GM12878 (cell line): ENCODE measurements around the gene ABCC3. TPM values are rescaled to one million over a fixed set of nuclear protein-coding genes. Genes with fewer than 3 reads are reported as not detected.

Source experiments
- ATF2 ChIP-seq: IDR thresholded peaks from 2 replicates; pipeline ENCODE4 v1.6.1; 2012; ENCODE audit warnings: low read length, inconsistent platforms
- CTCF ChIP-seq, 3 experiments: IDR thresholded peaks in 2 of 3; conservative IDR thresholded peaks in 1 of 3; 2 replicates each; pipeline ENCODE4 v1.5.1; 2011; ENCODE audit warnings: low read depth in 3 of 3, low read length in 3 of 3, mild to moderate bottlenecking in 3 of 3, control low read depth in 2 of 3, moderate library complexity in 2 of 3, inconsistent platforms in 1 of 3, mixed read lengths in 1 of 3; ENCODE audit not compliant: control insufficient read depth in 2 of 3, insufficient read depth in 1 of 3; ENCODE audit errors: extremely low read depth in 1 of 3
- FOXK2 ChIP-seq: fragments of 450-650 bp; IDR thresholded peaks from 2 replicates; pipeline ENCODE4 v1.6.1; 2017; ENCODE audit warnings: mild to moderate bottlenecking, moderate library complexity
- IKZF1 ChIP-seq: fragments of 450-650 bp; conservative IDR thresholded peaks from 2 replicates; pipeline ENCODE4 v1.6.1; 2017; ENCODE audit warnings: antibody characterized with exemption, mild to moderate bottlenecking
- IRF3 ChIP-seq: fragments of 450-650 bp; IDR thresholded peaks from 2 replicates; pipeline ENCODE4 v1.6.1; 2014; ENCODE audit warnings: mild to moderate bottlenecking
- MTA2 ChIP-seq: fragments of 450-650 bp; IDR thresholded peaks from 2 replicates; pipeline ENCODE4 v1.6.1; 2016; ENCODE audit warnings: low read depth, mild to moderate bottlenecking, moderate library complexity
- MYB ChIP-seq: fragments of 150-350 bp; IDR thresholded peaks from 2 replicates; pipeline ENCODE4 v1.6.1; 2014; ENCODE audit warnings: mild to moderate bottlenecking, low read depth, low read length, borderline replicate concordance
- NFYA ChIP-seq: IDR thresholded peaks from 2 replicates; pipeline ENCODE4 v1.6.1; 2011; ENCODE audit warnings: low read depth, mild to moderate bottlenecking, low read length, improper control_type of control experiment, borderline replicate concordance
- NRF1 ChIP-seq: conservative IDR thresholded peaks from 2 replicates; pipeline ENCODE4 v1.6.1; 2011; ENCODE audit warnings: mild to moderate bottlenecking, low read depth, low read length, improper control_type of control experiment
- PBX3 ChIP-seq: IDR thresholded peaks from 2 replicates; pipeline ENCODE4 v1.6.1; 2011; ENCODE audit warnings: mild to moderate bottlenecking, low read depth, low read length, moderate library complexity; ENCODE audit not compliant: insufficient replicate concordance
- RFX5 ChIP-seq: IDR thresholded peaks from 2 replicates; pipeline ENCODE4 v1.6.1; 2011; ENCODE audit warnings: low read depth, low read length, improper control_type of control experiment
- SREBF1 ChIP-seq: IDR thresholded peaks from 2 replicates; pipeline ENCODE4 v1.6.1; 2012; ENCODE audit warnings: mild to moderate bottlenecking, low read length
- STAT3 ChIP-seq: IDR thresholded peaks from 2 replicates; pipeline ENCODE4 v1.6.1; 2011; ENCODE audit warnings: low read depth, low read length, improper control_type of control experiment
- SUPT20H ChIP-seq: IDR thresholded peaks from 2 replicates; pipeline ENCODE4 v1.6.1; 2011; ENCODE audit warnings: low read depth, mild to moderate bottlenecking, low read length, moderate library complexity, borderline replicate concordance; ENCODE audit not compliant: control insufficient read depth
- ZBED1 ChIP-seq: IDR thresholded peaks from 2 replicates; pipeline ENCODE4 v1.6.1; 2016; ENCODE audit warnings: borderline replicate concordance
- ZNF24 ChIP-seq: fragments of 450-650 bp; IDR thresholded peaks from 2 replicates; pipeline ENCODE4 v1.6.1; 2017; ENCODE audit warnings: antibody characterized with exemption, mild to moderate bottlenecking
- ZNF622 ChIP-seq: fragments of 450-650 bp; IDR thresholded peaks from 2 replicates; pipeline ENCODE4 v1.6.1; 2017; ENCODE audit warnings: mild to moderate bottlenecking, inconsistent platforms
- ZNF687 ChIP-seq: fragments of 450-650 bp; IDR thresholded peaks from 2 replicates; pipeline ENCODE4 v1.6.1; 2017; ENCODE audit warnings: mild to moderate bottlenecking, moderate library complexity
- polyA plus RNA-seq, 11 experiments: library from polyadenylated mRNA; depleted of rRNA in 4 of 11; unstranded in 6 of 11; stranded (reverse) in 5 of 11; fragments of >200 nt; fragmentation: Nextera tagmentation in 4 of 11; fragmentation: Illumina TruSeq in 1 of 11; extraction: Ambion mirVana in 4 of 11; extraction: Trizol in 1 of 11; gene quantifications; 1 replicate in 1 of 11; 2 replicates in 10 of 11; pipeline versions ENCODE4 v1.2.1 to v1.2.3, GENCODE V29; 2011 to 2016; ENCODE audit warnings: inconsistent platforms in 2 of 11, missing spikeins in 2 of 11, low read depth in 1 of 11
- total RNA-seq, 4 experiments: library from RNA; depleted of rRNA in 3 of 4; stranded (reverse); fragments of >200 nt in 3 of 4; fragmentation: Illumina TruSeq in 1 of 4; extraction: Trizol in 1 of 4; gene quantifications; 2 replicates each; pipeline versions ENCODE4 v1.2.1 to v1.2.3, GENCODE V29; 2013 to 2021

Gene ABCC3
- total and polyA plus RNA-seq, 10 of the 15 experiments (the other 5 are each of a cell fraction or from before 2014, with no cell fraction given) = 0.21 to 2.3 (median 0.71) TPM; not detected in 6

GRCh38 chr17:50707289-50708049 is 72.8 kb downstream of the ABCC3 start, which contains the start of gene ANKRD40 (continued):
- TF ChIP-seq PBX3 (no peak), ZNF24 (peak; percentile 80), RFX5 (no peak), IKZF1 (peak; percentile 91), ZNF622 (no peak), MYB (no peak), SUPT20H (no peak), SREBF1 (no peak), NFYA (no peak), CTCF (IDR thresholded peaks at IDR 0.05 in 2 of 3, conservative IDR thresholded peaks at IDR 0.05 in 1 of 3; ENCODE audit: control insufficient read depth in 2 of 3, extremely low read depth in 1 of 3, insufficient read depth in 1 of 3, low read depth in 3 of 3, low read length in 3 of 3) (no peak), NRF1 (no peak), IRF3 (no peak; the same call in 1 of the 2 replicates), STAT3 (no peak), FOXK2 (peak; percentile 76), ATF2 (peak; percentile 82), ZBED1 (no peak), ZNF687 (peak; percentile 57; the same call in 1 of the 2 replicates), MTA2 (no peak)
